ENCODE measurements around the gene ANO2. TPM values are rescaled to one million over a fixed set of nuclear protein-coding genes. Genes with fewer than 3 reads are reported as not detected.

Gene ANO2
- total RNA-seq, 4 donors from 2014 or later = 2.0 to 9.8 (median 4.9) TPM

GRCh38 chr12:5650829-5651461 lies 294.1 kb downstream of the ANO2 start:
- in situ Hi-C loops (cut with MboI; ENCODE audit: low sequenced_read_pairs in 4 of 4) = no loop called here
- Histone ChIP-seq H3K9me3 (no peaks in the 10 kb centered on the region), H3K4me1 (no peaks in the 10 kb centered on the region), H3K4me3 (no peak overlapping the region), H3K27me3 (no peaks in the 10 kb centered on the region), H3K27ac (no peak overlapping the region), H3K36me3 (no peaks in the 10 kb centered on the region)
- ATAC-seq (no peak), DNase-seq (no peak)
- intact Hi-C loops (cut with DNase I; ENCODE audit: low total_unique reads) = no loop called here
- TF ChIP-seq POLR2A (IDR thresholded peaks at IDR 0.05) (no peak), CTCF (IDR thresholded peaks at IDR 0.05 in 4 of 5, conservative IDR thresholded peaks at IDR 0.05 in 1 of 5) (no peak)

GRCh38 chr12:5650281-5650680 lies 294.8 kb downstream of the ANO2 start:
- no peaks in the 10 kb centered on the region for H3K4me1 ChIP-seq
- no peaks in the 10 kb centered on the region for H3K27me3 ChIP-seq
- intact Hi-C loops (cut with DNase I; ENCODE audit: low total_unique reads) (no loop called here), in situ Hi-C loops (cut with MboI; ENCODE audit: low sequenced_read_pairs in 4 of 4) (no loop called here)
- no peak for ATAC-seq
- H3K36me3 ChIP-seq = no peaks in the 10 kb centered on the region
- H3K4me3 ChIP-seq = no peak overlapping the region
- TF ChIP-seq CTCF (IDR thresholded peaks at IDR 0.05 in 4 of 5, conservative IDR thresholded peaks at IDR 0.05 in 1 of 5) (no peak), POLR2A (IDR thresholded peaks at IDR 0.05) (no peak)
- no peaks in the 10 kb centered on the region for H3K9me3 ChIP-seq
- no peak for DNase-seq
- H3K27ac ChIP-seq = no peak overlapping the region

GRCh38 chr12:5648692-5649359 lies 296.2 kb downstream of the ANO2 start:
- Histone ChIP-seq H3K9me3 (no peaks in the 10 kb centered on the region), H3K27ac (no peak overlapping the region), H3K27me3 (no peaks in the 10 kb centered on the region), H3K36me3 (no peaks in the 10 kb centered on the region), H3K4me1 (no peaks in the 10 kb centered on the region), H3K4me3 (no peak overlapping the region)
- TF ChIP-seq CTCF (IDR thresholded peaks at IDR 0.05 in 4 of 5, conservative IDR thresholded peaks at IDR 0.05 in 1 of 5) (peak in 1 of 5 experiments; percentile 25), POLR2A (IDR thresholded peaks at IDR 0.05) (no peak)
- intact Hi-C loops (cut with DNase I; ENCODE audit: low total_unique reads) = no loop called here
- DNase-seq = no peak
- no peak for ATAC-seq
- in situ Hi-C loops (cut with MboI; ENCODE audit: low sequenced_read_pairs in 4 of 4) = no loop called here

GRCh38 chr12:5643266-5643665 lies 301.8 kb downstream of the ANO2 start:
- H3K4me1 ChIP-seq = no peaks in the 10 kb centered on the region
- H3K4me3 ChIP-seq = no peak overlapping the region
- no peaks in the 10 kb centered on the region for H3K36me3 ChIP-seq
- H3K9me3 ChIP-seq = no peaks in the 10 kb centered on the region
- H3K27ac ChIP-seq = no peak overlapping the region
- ATAC-seq (no peak), DNase-seq (no peak)
- no peak for TF ChIP-seq POLR2A (IDR thresholded peaks at IDR 0.05)
- TF ChIP-seq CTCF (IDR thresholded peaks at IDR 0.05 in 4 of 5, conservative IDR thresholded peaks at IDR 0.05 in 1 of 5) = no peak
- intact Hi-C loops (cut with DNase I; ENCODE audit: low total_unique reads) = no loop called here
- H3K27me3 ChIP-seq = no peaks in the 10 kb centered on the region
- in situ Hi-C loops (cut with MboI; ENCODE audit: low sequenced_read_pairs in 4 of 4) = no loop called here
